Colonic mucosa (tissue), 4 donors: ENCODE measurements around the gene BICD1. TPM values are rescaled to one million over a fixed set of nuclear protein-coding genes. Genes with fewer than 3 reads are reported as not detected.
A peak's percentile ranks its signal among the peaks of the same experiment; 100 is the strongest.

Experiments used
- DNase-seq: peaks from one replicate; pipeline ENCODE4 v3.0.0-alpha.2; 2020
- H3K27ac ChIP-seq: fragments of 200-600 bp; one replicate; pipeline ENCODE4 v1.8.0; 2021
- H3K27me3 ChIP-seq: fragments of 200-600 bp; one replicate; pipeline ENCODE4 v1.8.0; 2021
- H3K36me3 ChIP-seq: fragments of 200-600 bp; one replicate; pipeline ENCODE4 v1.8.0; 2021
- H3K4me1 ChIP-seq: fragments of 200-600 bp; one replicate; pipeline ENCODE4 v1.8.0; 2021; ENCODE audit warnings: mild to moderate bottlenecking
- H3K4me3 ChIP-seq: fragments of 200-600 bp; one replicate; pipeline ENCODE4 v1.8.0; 2021
- H3K9ac ChIP-seq, 2 donors: one replicate each; pipeline ENCODE4 v1.7.0; 2013; ENCODE audit warnings: control low read depth in 2 of 2, low read depth in 2 of 2, low read length in 2 of 2
- H3K9me3 ChIP-seq: fragments of 200-600 bp; one replicate; pipeline ENCODE4 v1.8.0; 2021
- intact Hi-C: fragments of 100-400 bp; cut with DNase I; formaldehyde crosslinking; loops from one replicate; pipeline ENCODE4 v1.14.1; 2022
- total RNA-seq, 2 donors: library from RNA; stranded (reverse); fragmentation: NEBNext Ultra II Directional in 1 of 2; extraction: Animal tissue kit (Norgen Biotek cat#: 25700) in 1 of 2; gene quantifications; one replicate each; pipeline ENCODE4 v1.2.1, GENCODE V29; 2021
- TF ChIP-seq, protein P1 (sequence below): fragments of 200-600 bp; IDR thresholded peaks from one replicate; pipeline ENCODE4 v1.8.0; 2022; ENCODE audit warnings: antibody characterized with exemption, mild to moderate bottlenecking
- donor health status: healthy.
- donor health status: DM: no; HTN: no; CAD: no.
- donor health status: DM: no; HTN: no; CAD: no.

The BICD1 gene
- total RNA-seq, 2 donors from 2014 or later: 4.2 to 5.8 TPM

DNA sequence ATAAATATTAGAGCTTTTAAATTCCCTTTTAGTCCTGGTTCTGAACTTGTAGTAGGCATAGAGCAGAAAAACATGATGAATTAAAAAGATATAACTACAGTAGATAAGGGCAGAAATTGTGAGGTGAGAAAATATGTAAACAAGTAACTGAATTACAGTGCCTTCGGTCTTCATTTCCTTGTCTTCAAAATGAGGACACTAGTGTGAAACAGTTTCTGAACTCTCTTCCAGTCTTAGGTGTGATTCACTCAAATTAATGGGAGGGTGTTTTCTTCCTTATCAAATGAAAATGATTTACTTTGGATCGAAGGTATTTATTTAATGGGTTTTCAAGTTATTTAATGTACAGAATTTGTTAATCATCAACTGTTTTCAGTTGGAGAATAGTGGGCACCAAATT lies 294.2 kb downstream of the BICD1 start:
- Histone ChIP-seq H3K27ac (peak overlapping the region; percentile 97), H3K36me3 (no peaks in the 10 kb centered on the region), H3K9me3 (no peaks in the 10 kb centered on the region), H3K4me3 (peak overlapping the region; percentile 65), H3K9ac (peak overlapping the region in 1 of 2 donors; percentile 95), H3K4me1 (peaks cover 4% of the 10 kb centered on the region), H3K27me3 (no peaks in the 10 kb centered on the region)
- DNase-seq: no peak
- intact Hi-C loops: no loop called here
- TF ChIP-seq, protein P1, sequence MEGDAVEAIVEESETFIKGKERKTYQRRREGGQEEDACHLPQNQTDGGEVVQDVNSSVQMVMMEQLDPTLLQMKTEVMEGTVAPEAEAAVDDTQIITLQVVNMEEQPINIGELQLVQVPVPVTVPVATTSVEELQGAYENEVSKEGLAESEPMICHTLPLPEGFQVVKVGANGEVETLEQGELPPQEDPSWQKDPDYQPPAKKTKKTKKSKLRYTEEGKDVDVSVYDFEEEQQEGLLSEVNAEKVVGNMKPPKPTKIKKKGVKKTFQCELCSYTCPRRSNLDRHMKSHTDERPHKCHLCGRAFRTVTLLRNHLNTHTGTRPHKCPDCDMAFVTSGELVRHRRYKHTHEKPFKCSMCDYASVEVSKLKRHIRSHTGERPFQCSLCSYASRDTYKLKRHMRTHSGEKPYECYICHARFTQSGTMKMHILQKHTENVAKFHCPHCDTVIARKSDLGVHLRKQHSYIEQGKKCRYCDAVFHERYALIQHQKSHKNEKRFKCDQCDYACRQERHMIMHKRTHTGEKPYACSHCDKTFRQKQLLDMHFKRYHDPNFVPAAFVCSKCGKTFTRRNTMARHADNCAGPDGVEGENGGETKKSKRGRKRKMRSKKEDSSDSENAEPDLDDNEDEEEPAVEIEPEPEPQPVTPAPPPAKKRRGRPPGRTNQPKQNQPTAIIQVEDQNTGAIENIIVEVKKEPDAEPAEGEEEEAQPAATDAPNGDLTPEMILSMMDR: no peak

- H3K36me3 ChIP-seq: no peaks in the 10 kb centered on the region
- no peaks in the 10 kb centered on the region for H3K9me3 ChIP-seq
- peaks cover 4% of the 10 kb centered on the region for H3K4me1 ChIP-seq
- intact Hi-C loops: no loop called here
- H3K27me3 ChIP-seq: no peaks in the 10 kb centered on the region
- no peak for DNase-seq
- TF ChIP-seq, protein P1: no peak
- no peak overlapping the region for H3K27ac ChIP-seq
- no peak overlapping the region for H3K9ac ChIP-seq
- no peak overlapping the region for H3K4me3 ChIP-seq
These were observed 295.5 kb downstream of the BICD1 start for GRCh38 chr12:32402170-32402569.

- Histone ChIP-seq H3K9ac (no peak overlapping the region), H3K9me3 (no peaks in the 10 kb centered on the region), H3K36me3 (no peaks in the 10 kb centered on the region), H3K27me3 (no peaks in the 10 kb centered on the region), H3K4me1 (peaks cover 4% of the 10 kb centered on the region), H3K4me3 (no peak overlapping the region), H3K27ac (no peak overlapping the region)
- DNase-seq: no peak
- intact Hi-C loops: no loop called here
- TF ChIP-seq, protein P1: no peak
These were observed 296.3 kb downstream of the BICD1 start for GRCh38 chr12:32402946-32403345.

DNA sequence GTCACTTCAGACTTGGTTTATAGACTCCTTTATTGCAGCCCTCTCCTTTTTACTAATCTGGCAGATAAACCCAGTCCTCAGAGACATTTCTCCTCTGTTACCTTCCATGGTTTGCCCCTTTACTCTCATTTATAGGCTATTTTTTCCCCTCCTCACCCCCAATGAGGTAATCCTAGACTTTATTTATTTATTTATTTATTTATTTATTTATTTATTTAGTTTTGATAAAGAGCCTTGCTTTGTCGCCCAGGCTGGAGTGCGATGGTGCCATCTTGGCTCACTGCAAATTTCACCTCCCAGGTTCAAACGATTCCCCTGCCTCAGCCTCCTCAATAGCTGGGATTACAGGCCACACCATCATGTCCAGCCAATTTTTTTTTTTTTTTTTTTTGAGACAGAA lies 301.1 kb downstream of the BICD1 start:
- no peak for DNase-seq
- Histone ChIP-seq H3K27me3 (no peaks in the 10 kb centered on the region), H3K4me1 (no peaks in the 10 kb centered on the region), H3K27ac (no peak overlapping the region), H3K9ac (no peak overlapping the region), H3K9me3 (no peaks in the 10 kb centered on the region), H3K4me3 (no peak overlapping the region), H3K36me3 (no peaks in the 10 kb centered on the region)
- TF ChIP-seq, protein P1: no peak
- intact Hi-C loops: no loop called here

DNA sequence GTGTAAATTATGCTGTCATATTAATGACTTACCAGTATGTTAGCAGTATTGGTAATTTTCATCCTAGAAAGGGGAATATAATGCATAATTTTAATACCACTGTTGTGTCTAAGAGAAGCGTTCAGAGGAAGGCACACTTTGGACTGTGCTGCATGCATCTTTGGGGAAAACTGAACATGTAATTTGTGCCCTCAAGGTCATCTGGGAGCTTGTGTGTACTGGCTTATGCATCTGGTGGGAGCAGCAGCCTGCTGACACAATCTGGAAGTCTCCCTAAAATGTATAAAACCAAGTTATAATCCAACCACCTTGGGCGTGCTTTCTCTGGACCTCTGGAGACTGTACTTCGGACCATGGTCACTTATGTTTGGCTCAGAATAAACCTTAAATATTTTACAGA lies 306.8 kb downstream of the BICD1 start:
- TF ChIP-seq, protein P1: no peak
- no peak overlapping the region for H3K4me3 ChIP-seq
- H3K27me3 ChIP-seq: no peaks in the 10 kb centered on the region
- no peak overlapping the region for H3K27ac ChIP-seq
- H3K36me3 ChIP-seq: no peaks in the 10 kb centered on the region
- no peaks in the 10 kb centered on the region for H3K9me3 ChIP-seq
- H3K4me1 ChIP-seq: no peaks in the 10 kb centered on the region
- intact Hi-C loops: no loop called here
- no peak overlapping the region for H3K9ac ChIP-seq
- no peak for DNase-seq

DNA sequence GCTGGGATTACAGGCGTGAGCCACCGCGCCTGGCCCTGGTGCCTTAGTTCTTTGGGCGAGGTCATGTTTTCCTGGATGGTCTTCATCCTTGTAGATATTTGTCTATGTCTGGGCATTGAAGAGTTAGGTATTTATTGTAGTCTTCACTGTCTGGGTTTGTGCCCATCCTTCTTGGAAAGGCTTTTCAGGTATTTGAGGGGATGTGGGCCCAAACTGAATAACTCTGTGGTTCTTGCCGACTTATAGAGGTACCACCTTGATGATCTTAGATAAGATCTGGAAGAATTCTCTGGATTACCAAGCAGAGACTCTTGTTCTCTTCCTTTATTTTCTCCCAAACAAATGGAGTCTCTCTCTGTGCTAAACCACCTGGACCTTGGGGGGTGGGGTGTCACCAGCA lies 311.6 kb downstream of the BICD1 start:
- TF ChIP-seq, protein P1: no peak
- no peak for DNase-seq
- intact Hi-C loops: no loop called here
- H3K4me3 ChIP-seq: no peak overlapping the region
- H3K27ac ChIP-seq: no peak overlapping the region
- H3K9ac ChIP-seq: no peak overlapping the region
- no peaks in the 10 kb centered on the region for H3K9me3 ChIP-seq
- no peaks in the 10 kb centered on the region for H3K36me3 ChIP-seq
- no peaks in the 10 kb centered on the region for H3K4me1 ChIP-seq
- H3K27me3 ChIP-seq: no peaks in the 10 kb centered on the region
